ENCODE data around the gene TCF12. TPM values are rescaled to one million over a fixed set of nuclear protein-coding genes. Genes with fewer than 3 reads are reported as not detected.

TCF12 gene
- total and polyA plus RNA-seq, 2 of the 8 experiments (the other 6 are each of a cell fraction or from before 2014, with no cell fraction given), result 85.8 to 101 TPM

DNA sequence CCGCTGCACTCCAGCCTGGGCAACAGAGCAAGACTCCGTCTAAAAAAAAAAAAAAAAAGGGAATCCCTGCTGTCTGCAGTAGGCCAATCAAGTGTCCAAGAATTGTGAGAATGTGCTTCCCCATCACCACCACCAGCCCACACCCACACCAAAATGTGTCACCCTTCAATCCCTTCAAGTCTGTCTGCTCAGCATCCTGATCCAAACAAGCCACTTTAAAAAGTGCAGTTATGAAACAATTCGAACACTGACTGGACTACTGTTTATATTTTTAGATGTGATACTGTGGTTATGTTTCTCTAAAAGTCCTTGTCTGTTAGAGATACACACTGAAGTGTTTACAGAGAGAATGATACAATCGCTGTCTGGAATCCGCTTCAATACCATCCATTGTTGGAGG is 379.8 kb downstream of the TCF12 start:
- Histone ChIP-seq H4K20me1 (replicated peaks in 1 of 2; ENCODE audit: control insufficient read depth in 1 of 2, insufficient read depth in 2 of 2, low read length in 2 of 2) (no peaks in the 10 kb centered on the region), H2BK5ac (ENCODE audit: low read depth, low read length) (no peak overlapping the region), H2AFZ (ENCODE audit: low read length) (no peak overlapping the region), H3K36me3 (ENCODE audit: control insufficient read depth in 2 of 4, insufficient read depth in 4 of 4, low read length in 3 of 4) (no peaks in the 10 kb centered on the region), H3K9me3 (ENCODE audit: insufficient read depth in 2 of 2, low read depth in 1 of 2, low read length in 1 of 2) (no peaks in the 10 kb centered on the region), H2BK120ac (replicated peaks; ENCODE audit: low read depth, low read length) (no peak overlapping the region), H3K23me2 (ENCODE audit: low read depth, low read length) (no peaks in the 10 kb centered on the region), H3K4me2 (ENCODE audit: insufficient read depth in 1 of 2, low read depth in 2 of 2, low read length in 2 of 2) (no peak overlapping the region), H3K79me2 (ENCODE audit: control insufficient read depth in 1 of 2, insufficient read depth in 2 of 2, low read length in 2 of 2) (no peaks in the 10 kb centered on the region), H3K14ac (ENCODE audit: insufficient read length) (no peak overlapping the region), H3K79me1 (ENCODE audit: low read depth, low read length) (no peaks in the 10 kb centered on the region), H3K27ac (ENCODE audit: low read depth, low read length) (no peak overlapping the region), H3K23ac (ENCODE audit: insufficient read length) (no peak overlapping the region), H2BK12ac (ENCODE audit: low read depth, low read length) (no peak overlapping the region), H4K8ac (ENCODE audit: extremely low read depth, insufficient read depth, low read length) (no peak overlapping the region), H3K27me3 (replicated peaks in 1 of 4; ENCODE audit: control insufficient read depth in 3 of 4, extremely low read depth in 1 of 4, insufficient read depth in 3 of 4, low read length in 3 of 4) (no peaks in the 10 kb centered on the region), H3K4me3 (ENCODE audit: extremely low read depth in 1 of 4, insufficient read depth in 2 of 4, low read depth in 3 of 4, low read length in 4 of 4) (no peak overlapping the region), H4K5ac (ENCODE audit: insufficient read length, low read depth, low read length) (no peak overlapping the region), H4K91ac (replicated peaks; ENCODE audit: insufficient read length, low read length) (no peak overlapping the region), H3K18ac (ENCODE audit: extremely low read depth, low read length) (no peak overlapping the region), H3K56ac (replicated peaks; ENCODE audit: insufficient read length, low read depth, low read length) (no peak overlapping the region), H2BK20ac (ENCODE audit: low read length) (no peak overlapping the region), H3K4me1 (replicated peaks in 1 of 4; ENCODE audit: control insufficient read depth in 3 of 4, insufficient read depth in 4 of 4, low read length in 3 of 4) (peaks cover 5 to 11% (median 6%) of the 10 kb centered on the region in 4 experiments), H2AK5ac (ENCODE audit: low read depth, low read length) (no peak overlapping the region), H2BK15ac (ENCODE audit: low read length) (no peak overlapping the region), H3K4ac (replicated peaks; ENCODE audit: insufficient read length, low read depth, low read length) (no peak overlapping the region), H3K9ac (replicated peaks in 1 of 4; ENCODE audit: extremely low read depth in 1 of 4, low read depth in 3 of 4, low read length in 3 of 4) (no peak overlapping the region)
- ChIA-PET POLR2A (ENCODE audit: partially characterized antibody) (interaction anchor here (0.7 kb wide), 1 partner anchor 11 kb away, joined by 3 read pairs; no protein-coding TSS in a partner anchor), CTCF (ENCODE audit: partially characterized antibody) (interaction anchor here (0.7 to 0.8 kb wide), 2 partner anchors 14 to 48 kb away, joined by 3 to 4 read pairs; no protein-coding TSS in a partner anchor)
- FAIRE-seq (no peak), DNase-seq (ENCODE audit: low read depth in 1 of 2, low spot score in 2 of 2) (no peak)
- 99% methylated on average over 3 of the region's 5 CpGs; no CpG with 5 or more reads in 1 of the 2 experiments for WGBS, 2 experiments (ENCODE audit: extremely low coverage in 1 of 2, insufficient coverage in 1 of 2, insufficient read length in 1 of 2, insufficient replicate concordance in 2 of 2, low coverage in 1 of 2, low lambda C conversion rate in 2 of 2, missing lambda C conversion rate in 1 of 2)
- no peak for TF ChIP-seq CBX8 (IDR thresholded peaks at IDR 0.05; ENCODE audit: borderline replicate concordance, low read depth, low read length)
- TF ChIP-seq SAP30 (IDR thresholded peaks at IDR 0.05; ENCODE audit: insufficient read depth, insufficient replicate concordance, low read length), result no peak
